NCI-H2227 (cell line): ENCODE data around the gene PBX1.
"Not testable (repeated sequence)": the region's sequence is repeated elsewhere in the genome, so short reads cannot be mapped to it uniquely, and the experiment has no call there.

Experiments used
- DNase-seq: peaks from one replicate; lab custom pipeline; 2025; ENCODE audit not compliant: unreplicated experiment; lab: John Stamatoyannopoulos, UW

Gene PBX1

GRCh38 chr1:164638492-164639202, 79.7 kb downstream of the PBX1 start:
- peak; percentile 47 for DNase-seq

GRCh38 chr1:164640686-164641352, 81.8 kb downstream of the PBX1 start:
- no peak for DNase-seq

DNA sequence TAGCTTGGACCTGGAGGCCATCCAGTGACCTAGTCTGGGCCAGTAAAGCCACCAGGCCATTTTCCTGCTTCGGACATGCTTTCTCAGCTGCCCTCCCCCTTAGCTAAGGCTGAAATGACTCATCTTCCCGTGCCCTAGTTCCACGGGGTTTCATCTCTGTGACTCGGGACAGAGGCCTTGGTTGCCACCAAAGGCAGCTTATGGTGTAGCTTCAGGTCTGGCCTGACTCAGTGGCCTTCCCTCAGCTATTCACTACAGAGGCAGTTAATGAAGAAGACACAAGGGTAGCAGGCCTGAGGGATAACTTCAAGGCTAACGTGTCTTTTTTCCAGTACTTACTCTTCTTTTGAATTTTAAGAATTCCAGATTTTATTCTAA, 82.4 kb downstream of the PBX1 start:
- no peak for DNase-seq

DNA sequence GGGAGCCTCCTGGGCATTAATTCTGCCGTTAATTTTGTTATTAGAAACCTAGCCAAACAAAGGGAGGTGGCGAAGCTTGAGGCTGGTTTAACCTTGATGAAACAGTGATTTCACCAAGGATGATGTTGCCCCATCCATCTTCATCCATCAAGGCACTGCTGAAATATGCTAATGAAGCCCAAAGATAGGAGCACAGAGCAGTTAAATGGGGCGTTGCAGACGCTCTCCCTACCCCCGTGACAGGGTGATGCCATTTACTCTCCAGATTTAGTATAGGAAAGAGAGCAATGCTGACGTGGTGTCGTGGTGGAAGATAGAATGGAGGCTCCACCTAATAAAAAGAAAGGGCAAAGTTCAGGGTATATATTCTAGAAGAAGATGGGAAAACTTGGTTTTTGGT, 84.0 kb downstream of the PBX1 start:
- DNase-seq: no peak

GRCh38 chr1:164644268-164644667, 85.3 kb downstream of the PBX1 start:
- DNase-seq: no peak

GRCh38 chr1:164644774-164645644, 86.0 kb downstream of the PBX1 start:
- peak; percentile 63 for DNase-seq

GRCh38 chr1:164645921-164646320, 86.9 kb downstream of the PBX1 start:
- no peak for DNase-seq

DNA sequence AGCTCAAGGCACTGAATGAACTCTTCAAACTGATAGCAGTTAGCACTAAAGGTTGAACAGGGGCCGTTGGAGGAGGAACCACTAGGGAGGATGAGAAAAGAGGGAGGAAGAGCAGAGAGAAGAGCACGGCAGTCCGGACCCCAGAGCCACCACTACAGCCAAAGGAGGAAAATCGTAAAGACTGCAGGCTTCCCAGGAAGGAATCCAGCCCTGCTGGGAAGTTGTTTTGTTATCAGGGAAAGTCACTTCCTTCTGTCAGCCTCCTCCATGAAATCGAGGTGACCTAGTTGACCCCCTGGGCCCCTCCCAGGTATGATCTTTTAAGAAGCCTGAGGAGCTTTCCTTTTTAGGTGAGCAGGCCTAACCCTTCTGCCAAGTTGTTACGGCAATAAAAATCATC, 88.2 kb downstream of the PBX1 start:
- DNase-seq: no peak

DNA sequence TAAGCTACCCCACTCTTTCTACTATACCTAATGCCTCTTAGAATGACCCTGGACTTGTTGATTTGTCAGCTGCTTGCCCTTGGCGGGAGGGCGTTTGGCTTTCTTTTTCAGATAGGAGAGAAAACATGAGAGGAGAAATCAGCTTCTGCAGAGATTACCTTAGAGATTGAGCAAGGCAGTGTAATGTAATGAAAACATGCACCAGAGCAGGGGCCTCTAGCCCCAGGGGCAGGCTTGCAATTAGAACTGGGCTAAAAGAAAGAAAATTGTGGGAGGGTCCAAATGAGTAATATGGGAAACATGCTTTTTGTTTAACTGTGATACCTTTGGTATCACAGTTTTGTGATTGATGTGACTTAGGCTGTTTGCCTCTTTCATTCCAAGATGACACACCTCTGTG, 89.7 kb downstream of the PBX1 start:
- no peak for DNase-seq

DNA sequence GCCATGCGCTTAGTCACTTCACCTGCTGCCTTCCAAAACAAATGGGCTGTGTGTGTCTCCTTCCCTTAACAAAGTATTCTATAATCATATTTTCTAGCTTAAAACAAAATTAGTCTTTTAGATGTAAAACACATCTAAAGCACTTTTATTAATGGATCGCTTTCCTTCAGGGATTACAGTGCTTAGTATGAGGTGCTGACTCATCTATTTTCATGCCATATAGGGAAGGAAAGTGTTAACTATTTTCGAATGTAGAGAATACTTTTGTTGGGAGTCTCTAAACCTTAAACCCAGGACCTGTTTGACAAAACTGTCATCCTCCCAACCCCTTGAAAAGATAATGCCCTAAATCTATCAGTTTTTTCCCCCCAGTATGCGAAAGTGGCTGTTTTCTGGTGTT, 90.2 kb downstream of the PBX1 start:
- DNase-seq: no peak

- no peak for DNase-seq
Observed at GRCh38 chr1:164650531-164650930, 91.5 kb downstream of the PBX1 start.

- no peak for DNase-seq
Observed at GRCh38 chr1:164651351-164651951, 92.5 kb downstream of the PBX1 start.

GRCh38 chr1:164652969-164653368, 94.0 kb downstream of the PBX1 start:
- not testable (repeated sequence) for DNase-seq

GRCh38 chr1:164653705-164654104, 94.7 kb downstream of the PBX1 start:
- DNase-seq: no peak

DNA sequence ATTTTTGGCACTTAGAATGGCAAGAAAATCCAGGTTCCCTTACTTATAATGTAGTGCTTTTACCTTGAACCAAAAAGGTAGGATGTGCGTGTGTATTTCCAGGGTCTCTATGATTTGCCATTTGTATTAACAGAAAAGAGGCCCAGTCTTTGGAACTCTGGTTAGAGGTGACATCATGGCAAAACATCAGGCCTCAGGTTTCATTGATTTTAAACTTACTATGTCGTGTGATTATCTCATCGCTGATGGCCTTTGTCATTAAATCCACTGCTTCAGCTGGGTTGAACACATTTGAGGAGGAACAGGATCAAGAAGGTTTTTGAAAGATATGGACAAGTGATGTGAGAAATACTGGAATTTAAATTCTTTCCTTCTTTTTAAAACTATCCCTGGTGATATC, 95.2 kb downstream of the PBX1 start:
- DNase-seq: no peak

DNA sequence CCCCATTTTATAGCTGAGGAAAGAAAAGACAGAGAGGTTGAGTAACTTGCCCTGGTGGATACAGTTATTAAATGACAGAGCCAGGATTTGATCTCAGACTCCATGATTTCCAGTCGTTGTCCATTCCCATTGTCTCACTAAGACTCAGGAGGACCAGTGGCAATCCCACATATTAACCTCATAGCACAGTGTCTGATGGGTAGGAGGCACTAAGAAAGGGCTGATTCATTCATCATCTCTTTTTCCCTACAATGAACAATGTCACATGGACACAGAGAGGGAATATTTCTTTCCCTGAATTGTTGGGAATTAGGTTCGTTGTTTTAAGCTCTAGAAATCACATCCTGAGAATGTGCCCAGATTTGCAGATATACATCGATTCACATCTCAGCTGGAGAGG, 99.9 kb downstream of the PBX1 start:
- DNase-seq: no peak

GRCh38 chr1:164659621-164660411, 100.8 kb downstream of the PBX1 start:
- no peak for DNase-seq

DNA sequence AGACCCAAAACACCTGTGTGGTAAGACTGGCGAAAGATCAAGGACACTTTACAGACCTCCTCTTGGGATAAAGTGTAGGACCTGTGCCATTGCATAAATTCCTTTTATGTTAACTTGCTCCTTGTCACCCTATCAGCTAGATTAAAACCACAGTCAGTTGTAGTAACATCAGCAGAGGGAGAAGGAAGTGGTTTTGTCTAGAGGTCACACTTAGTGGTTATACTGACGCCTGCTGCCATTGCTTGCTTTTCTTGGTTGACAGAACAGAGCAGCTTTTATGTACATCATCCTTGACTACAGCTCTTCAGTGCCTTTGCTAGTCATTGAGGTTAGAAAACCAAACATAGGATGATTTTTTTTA, 101.4 kb downstream of the PBX1 start:
- no peak for DNase-seq

DNA sequence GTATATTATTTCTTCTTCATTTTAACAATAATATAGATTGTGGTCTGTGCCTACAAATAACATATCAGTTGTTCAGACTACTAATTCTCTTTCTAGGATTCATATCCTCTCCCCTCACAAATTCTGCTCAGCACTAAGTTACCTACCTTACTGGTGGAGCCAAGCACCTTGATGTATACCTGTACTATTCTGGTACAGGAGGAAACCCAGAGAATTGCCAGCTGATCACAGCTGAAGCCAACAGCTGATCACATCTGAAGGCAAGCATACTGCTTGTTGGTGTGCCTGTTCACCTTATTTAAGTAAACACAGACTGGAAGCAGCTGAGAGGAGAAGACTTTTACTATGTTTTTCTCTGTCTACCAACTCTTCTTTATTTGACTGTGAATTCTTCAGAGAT, 101.8 kb downstream of the PBX1 start:
- no peak for DNase-seq

GRCh38 chr1:164662462-164662861, 103.5 kb downstream of the PBX1 start:
- DNase-seq: no peak

- DNase-seq: no peak
Observed at GRCh38 chr1:164662955-164663354, 104.0 kb downstream of the PBX1 start.
